IMR-90 (cell line): ENCODE data around the gene AUH.

ENCODE experiments used
- BHLHE40 ChIP-seq: fragments of 150-350 bp; IDR thresholded peaks from 2 replicates; pipeline ENCODE4 v1.6.1; 2016; ENCODE audit warnings: mild to moderate bottlenecking, low read depth, low read length
- CHD1 ChIP-seq: IDR thresholded peaks from 2 replicates; pipeline ENCODE4 v1.6.1; 2012; ENCODE audit warnings: low read depth, low read length, improper control_type of control experiment
- ELK1 ChIP-seq: fragments of 150-350 bp; IDR thresholded peaks from 2 replicates; pipeline ENCODE4 v1.6.1; 2016; ENCODE audit warnings: low read depth, mild to moderate bottlenecking, low read length, moderate library complexity, borderline replicate concordance
- MAFK ChIP-seq: IDR thresholded peaks from 2 replicates; pipeline ENCODE4 v1.6.1; 2012; ENCODE audit warnings: low read depth, low read length, improper control_type of control experiment
- MAZ ChIP-seq: IDR thresholded peaks from 2 replicates; pipeline ENCODE4 v1.6.1; 2012; ENCODE audit warnings: low read depth, mild to moderate bottlenecking, low read length, improper control_type of control experiment, moderate library complexity, borderline replicate concordance
- MXI1 ChIP-seq: IDR thresholded peaks from 2 replicates; pipeline ENCODE4 v1.6.1; 2012; ENCODE audit warnings: low read depth, mild to moderate bottlenecking, low read length, moderate library complexity, borderline replicate concordance
- POLR2A ChIP-seq: IDR thresholded peaks from 2 replicates; pipeline ENCODE4 v1.6.1; 2012; ENCODE audit warnings: mild to moderate bottlenecking, low read depth, low read length
- RAD21 ChIP-seq: IDR thresholded peaks from 2 replicates; pipeline ENCODE4 v1.6.1; 2012; ENCODE audit warnings: low read length, improper control_type of control experiment
- RCOR1 ChIP-seq: IDR thresholded peaks from 2 replicates; pipeline ENCODE4 v1.6.1; 2012; ENCODE audit warnings: mild to moderate bottlenecking, low read length, improper control_type of control experiment; ENCODE audit not compliant: insufficient replicate concordance
- USF2 ChIP-seq: fragments of 150-350 bp; IDR thresholded peaks from 2 replicates; pipeline ENCODE4 v1.6.1; 2017; ENCODE audit warnings: mild to moderate bottlenecking, antibody characterized with exemption, low read length, low read depth
- TF ChIP-seq, protein P1 (sequence below): conservative IDR thresholded peaks from 2 replicates; pipeline ENCODE4 v1.5.1; 2012; ENCODE audit warnings: mild to moderate bottlenecking, low read depth, low read length, improper control_type of control experiment

- no peak for TF ChIP-seq ELK1
- TF ChIP-seq, protein P1, sequence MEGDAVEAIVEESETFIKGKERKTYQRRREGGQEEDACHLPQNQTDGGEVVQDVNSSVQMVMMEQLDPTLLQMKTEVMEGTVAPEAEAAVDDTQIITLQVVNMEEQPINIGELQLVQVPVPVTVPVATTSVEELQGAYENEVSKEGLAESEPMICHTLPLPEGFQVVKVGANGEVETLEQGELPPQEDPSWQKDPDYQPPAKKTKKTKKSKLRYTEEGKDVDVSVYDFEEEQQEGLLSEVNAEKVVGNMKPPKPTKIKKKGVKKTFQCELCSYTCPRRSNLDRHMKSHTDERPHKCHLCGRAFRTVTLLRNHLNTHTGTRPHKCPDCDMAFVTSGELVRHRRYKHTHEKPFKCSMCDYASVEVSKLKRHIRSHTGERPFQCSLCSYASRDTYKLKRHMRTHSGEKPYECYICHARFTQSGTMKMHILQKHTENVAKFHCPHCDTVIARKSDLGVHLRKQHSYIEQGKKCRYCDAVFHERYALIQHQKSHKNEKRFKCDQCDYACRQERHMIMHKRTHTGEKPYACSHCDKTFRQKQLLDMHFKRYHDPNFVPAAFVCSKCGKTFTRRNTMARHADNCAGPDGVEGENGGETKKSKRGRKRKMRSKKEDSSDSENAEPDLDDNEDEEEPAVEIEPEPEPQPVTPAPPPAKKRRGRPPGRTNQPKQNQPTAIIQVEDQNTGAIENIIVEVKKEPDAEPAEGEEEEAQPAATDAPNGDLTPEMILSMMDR: no peak
- peak; percentile 38 for TF ChIP-seq RAD21
- no peak for TF ChIP-seq MAZ
- TF ChIP-seq POLR2A: peak; percentile 27; the same call in 1 of the 2 replicates
- TF ChIP-seq RCOR1: peak; percentile 72
- TF ChIP-seq MXI1: no peak
- peak; percentile 84 for TF ChIP-seq BHLHE40
- no peak for TF ChIP-seq CHD1
- peak; percentile 71 for TF ChIP-seq MAFK
- TF ChIP-seq USF2: no peak
Observed at GRCh38 chr9:91164724-91165520, 196.8 kb downstream of the AUH start.
